Embryonic facial prominence (tissue), 1 donor: Measurements from ENCODE around the gene FRMD3.

ENCODE experiments used
- DNase-seq: peaks from one replicate; pipeline ENCODE4 v3.0.0-alpha.2; 2016; ENCODE audit errors: extremely low spot score

Gene FRMD3

DNA sequence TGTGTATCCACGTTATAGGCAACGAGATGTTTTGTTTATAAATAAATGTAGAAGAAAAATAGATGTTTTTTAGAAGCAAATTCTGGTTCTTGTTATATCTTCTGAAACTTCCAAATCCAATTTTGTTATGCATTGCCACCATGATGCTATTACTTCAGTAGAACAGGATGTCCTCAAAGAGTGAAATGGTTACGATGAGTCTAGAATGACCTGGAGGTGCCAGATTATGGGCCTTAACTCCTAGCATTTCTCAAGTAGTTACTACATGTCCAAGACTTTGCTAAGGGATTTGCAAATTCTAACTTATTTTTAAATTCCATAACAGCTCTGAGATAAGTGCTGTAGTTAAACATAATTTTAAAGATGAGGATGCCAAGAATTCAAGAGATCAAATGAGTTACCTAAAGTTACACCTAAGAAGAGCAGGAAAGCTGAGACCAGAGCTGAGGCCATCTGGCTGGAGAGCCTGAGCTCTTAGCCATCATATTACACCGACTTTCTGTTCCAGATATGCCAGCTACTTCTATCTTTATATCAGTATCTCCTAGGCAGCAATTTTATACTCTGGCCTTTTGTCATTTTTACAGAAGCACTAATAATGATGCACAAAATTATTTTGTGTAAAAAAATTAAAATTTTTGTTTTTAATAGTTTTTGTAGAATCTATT, 302.0 kb downstream of the FRMD3 start:
- no peak for DNase-seq

- no peak for DNase-seq
Measured at GRCh38 chr9:83235526-83235925, 302.7 kb downstream of the FRMD3 start.

GRCh38 chr9:83234541-83234940, 303.7 kb downstream of the FRMD3 start:
- DNase-seq: no peak

DNA sequence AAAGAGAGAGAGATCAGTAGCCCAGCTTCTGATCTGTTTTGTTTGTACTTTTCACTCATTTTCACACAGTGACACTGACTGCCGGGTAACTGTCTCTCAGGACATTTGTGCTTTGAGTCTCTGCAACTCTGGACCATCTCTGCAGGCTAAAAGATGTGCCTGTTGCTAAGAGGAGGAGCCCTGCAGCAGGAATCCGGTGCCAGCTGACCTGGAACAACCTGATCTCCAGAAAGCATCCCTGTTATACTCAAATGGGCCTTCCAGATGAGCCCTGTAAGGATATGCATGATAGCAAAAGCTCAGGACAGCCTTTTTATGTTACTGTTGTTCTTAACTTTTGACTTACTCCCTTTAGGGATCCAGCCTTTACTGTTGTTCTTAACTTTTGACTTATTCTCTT, 304.6 kb downstream of the FRMD3 start:
- no peak for DNase-seq

DNA sequence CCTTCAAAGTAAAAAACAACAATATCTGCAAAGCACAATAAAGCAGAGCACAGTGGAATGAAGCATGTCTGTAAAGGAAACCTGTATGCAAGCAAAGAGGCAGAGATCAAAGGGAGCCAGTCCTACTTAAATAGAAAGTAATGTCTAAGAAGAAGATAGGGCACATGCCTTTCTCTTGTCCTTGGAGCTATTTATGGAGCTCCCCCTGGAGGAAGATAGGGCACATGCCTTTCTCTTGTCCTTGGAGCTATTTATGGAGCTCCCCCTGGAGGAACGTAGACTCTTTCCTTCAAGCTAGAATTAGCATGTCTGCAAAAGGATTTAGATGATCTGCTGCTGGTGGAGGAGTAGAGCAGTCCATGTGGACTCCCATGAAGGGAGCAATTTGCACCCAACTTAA, 307.2 kb downstream of the FRMD3 start:
- no peak for DNase-seq

DNA sequence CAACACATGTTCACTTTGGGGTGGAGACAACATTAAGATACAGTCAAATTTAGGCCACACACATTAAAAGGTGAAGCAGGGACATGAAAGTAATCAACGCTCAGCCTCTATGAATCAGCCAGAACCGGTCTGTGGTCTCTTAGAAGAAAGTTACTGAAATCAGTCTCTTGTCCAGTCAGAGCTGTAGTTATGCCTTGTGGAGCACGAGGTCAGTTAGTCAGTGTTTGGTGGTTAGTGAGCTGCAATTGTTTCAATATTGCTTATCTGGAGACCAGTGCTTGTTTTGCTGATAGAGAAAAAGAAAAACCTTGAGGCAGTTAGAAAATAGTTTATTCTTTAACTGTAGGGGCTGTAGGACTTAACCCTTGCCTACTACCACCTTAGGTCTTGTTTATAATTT, 317.5 kb downstream of the FRMD3 start:
- DNase-seq: no peak

DNA sequence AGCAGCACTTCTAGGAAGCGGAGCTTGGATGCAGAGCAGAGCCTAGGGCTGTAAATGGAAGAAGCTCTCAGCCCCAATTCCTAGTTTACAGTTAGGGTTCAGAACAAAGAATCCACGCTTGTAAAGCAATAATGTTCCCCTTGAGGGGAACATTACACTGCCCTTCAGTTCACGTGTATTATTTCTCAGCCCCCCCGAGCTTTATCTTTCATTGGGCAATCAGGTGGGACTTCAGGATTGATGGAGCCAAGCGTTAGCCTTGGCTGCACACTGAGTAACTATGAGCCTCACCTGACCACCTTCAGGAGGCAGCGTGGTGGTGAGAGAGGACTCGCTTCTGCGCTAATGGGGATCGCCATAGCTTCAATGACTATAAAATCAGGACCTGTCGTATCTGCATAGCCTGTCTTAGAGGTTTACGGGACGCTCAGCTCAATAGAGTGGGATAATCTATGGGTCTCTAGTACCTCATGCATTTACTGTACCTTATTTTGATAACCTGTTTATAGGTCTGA, 318.2 kb downstream of the FRMD3 start:
- DNase-seq: no peak

GRCh38 chr9:83219154-83219923, 318.9 kb downstream of the FRMD3 start:
- DNase-seq: peak; percentile 83

- no peak for DNase-seq
Measured at GRCh38 chr9:83218411-83219090, 319.6 kb downstream of the FRMD3 start.

GRCh38 chr9:83209188-83209731, 328.9 kb downstream of the FRMD3 start:
- DNase-seq: no peak

- DNase-seq: no peak
Measured at GRCh38 chr9:83208065-83208850, 329.9 kb downstream of the FRMD3 start.

DNA sequence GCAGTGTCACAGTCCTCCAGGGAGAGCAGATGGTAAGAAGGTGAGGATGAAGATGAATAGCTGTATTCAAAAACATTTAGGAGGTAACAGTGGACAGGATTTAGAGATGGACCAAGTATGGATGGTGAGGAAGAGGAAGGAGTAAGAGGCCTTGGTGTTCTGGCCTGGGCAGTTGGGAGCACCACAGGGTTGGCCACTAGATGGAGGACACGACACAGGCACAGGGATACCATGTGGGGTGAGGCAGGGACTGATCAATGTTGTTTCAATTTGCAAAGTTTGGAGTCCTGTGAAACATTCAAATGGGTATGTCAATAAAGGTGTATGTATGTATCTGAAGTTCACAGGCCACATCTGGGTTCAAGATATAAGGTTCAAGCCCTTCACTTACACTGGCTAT, 334.2 kb downstream of the FRMD3 start:
- no peak for DNase-seq

DNA sequence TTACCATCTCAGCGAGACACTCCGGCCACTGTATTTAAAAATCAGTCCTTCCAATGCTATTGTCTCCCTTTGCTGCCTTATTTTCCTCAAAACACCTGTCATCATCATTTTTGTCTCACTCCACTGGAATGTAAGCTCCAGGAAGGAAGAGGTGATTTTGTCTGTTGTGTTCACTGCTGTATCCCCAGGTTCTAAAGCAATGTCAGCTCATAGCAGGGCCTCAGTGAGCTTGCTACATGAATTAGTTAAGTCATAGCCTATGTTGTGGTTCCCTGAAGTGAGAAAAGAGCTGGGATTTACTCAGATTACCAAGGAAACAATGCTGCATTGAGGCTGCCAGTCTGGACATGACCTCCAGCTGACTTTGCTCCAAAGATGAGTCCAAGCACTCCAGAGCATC, 337.7 kb downstream of the FRMD3 start:
- DNase-seq: no peak

GRCh38 chr9:83199832-83200231, 338.4 kb downstream of the FRMD3 start:
- no peak for DNase-seq

DNA sequence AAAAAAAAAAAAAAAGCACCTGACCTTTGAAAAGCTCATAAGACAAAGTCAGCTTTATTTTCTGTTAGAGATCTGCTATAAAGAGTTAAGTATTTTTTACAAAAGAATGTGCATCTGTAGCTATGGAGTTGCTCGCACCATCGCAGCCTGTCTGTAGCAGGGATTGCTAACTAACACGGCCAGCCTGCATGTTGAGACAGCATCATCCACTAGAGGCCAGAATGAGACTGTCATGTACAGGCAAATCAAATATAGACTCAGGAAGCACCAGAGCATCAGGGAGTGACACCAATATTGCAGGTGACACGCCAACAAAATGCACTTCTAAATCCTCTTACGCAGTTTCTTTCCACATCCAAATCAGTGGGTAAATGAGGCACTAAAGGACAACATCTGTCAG, 339.0 kb downstream of the FRMD3 start:
- DNase-seq: peak; percentile 20

- DNase-seq: no peak
Measured at GRCh38 chr9:83198371-83198770, 339.8 kb downstream of the FRMD3 start.

GRCh38 chr9:83197591-83197990, 340.6 kb downstream of the FRMD3 start:
- DNase-seq: no peak

DNA sequence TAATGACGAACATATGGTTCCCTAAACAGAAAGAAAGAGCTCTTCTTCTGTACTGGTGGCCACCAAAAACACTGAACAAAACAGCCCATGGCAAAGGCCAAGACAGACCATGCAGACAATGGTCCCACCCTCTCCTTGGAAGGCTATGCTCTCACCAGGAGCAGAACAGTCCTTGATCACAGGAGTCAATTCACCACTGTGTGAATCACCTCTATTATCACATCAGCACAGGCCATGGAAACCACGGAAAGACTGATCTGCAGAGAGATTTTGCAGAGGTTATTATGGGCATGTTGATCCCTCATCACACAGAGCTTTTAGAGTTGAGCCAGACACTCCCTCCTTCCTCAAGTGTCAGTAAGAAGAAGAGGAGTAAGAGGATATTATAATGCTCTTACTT, 341.3 kb downstream of the FRMD3 start:
- DNase-seq: no peak
